H1 (cell line): Measurements from ENCODE around the gene PCBP2. TPM values are rescaled to one million over a fixed set of nuclear protein-coding genes. Genes with fewer than 3 reads are reported as not detected.

Experiments used
- CTCF ChIA-PET: fragments of 300-600 bp; sonication (Branson Sonifier 250); formaldehyde crosslinking; loops from one replicate; lab custom pipeline; 2021; ENCODE audit not compliant: partially characterized antibody; lab: Charles Lee
- POLR2A ChIA-PET: fragments of 300-600 bp; sonication (Branson Sonifier 250); formaldehyde crosslinking; loops from one replicate; lab custom pipeline; 2021; ENCODE audit warnings: inconsistent platforms; ENCODE audit not compliant: partially characterized antibody; lab: Charles Lee
- DNase-seq, 2 experiments: peaks; one replicate each; pipeline versions ENCODE4 v3.0.0 to v3.0.0-alpha.2; 2010 to 2022; ENCODE audit warnings: low spot score in 2 of 2, low read depth in 1 of 2, mixed read lengths in 1 of 2
- FAIRE-seq: peaks from 2 replicates; lab custom pipeline; 2011; peaks lifted over from hg19 to GRCh38; lab: Jason Lieb, UNC
- H2AFZ ChIP-seq: 2 replicates; pipeline ENCODE4 v1.8.1; 2012; ENCODE audit warnings: low read length, inconsistent platforms
- H2AK5ac ChIP-seq: 2 replicates; pipeline ENCODE4 v1.6.1; 2013; ENCODE audit warnings: low read depth, low read length
- H2BK120ac ChIP-seq: replicated peaks from 2 replicates; pipeline ENCODE3; 2013; ENCODE audit warnings: low read depth, low read length, inconsistent platforms
- H2BK12ac ChIP-seq: 2 replicates; pipeline ENCODE4 v1.6.1; 2013; ENCODE audit warnings: low read depth, low read length
- H2BK15ac ChIP-seq: 2 replicates; pipeline ENCODE4 v1.6.1; 2013; ENCODE audit warnings: low read length
- H2BK20ac ChIP-seq: 2 replicates; pipeline ENCODE4 v1.6.1; 2013; ENCODE audit warnings: low read length
- H2BK5ac ChIP-seq: 2 replicates; pipeline ENCODE4 v1.6.1; 2013; ENCODE audit warnings: low read depth, low read length
- H3K14ac ChIP-seq: 2 replicates; pipeline ENCODE4 v1.6.1; 2013; ENCODE audit warnings: inconsistent platforms; ENCODE audit not compliant: insufficient read length
- H3K18ac ChIP-seq: 2 replicates; pipeline ENCODE4 v1.6.1; 2013; ENCODE audit warnings: low read length; ENCODE audit errors: extremely low read depth
- H3K23ac ChIP-seq: 2 replicates; pipeline ENCODE4 v1.6.1; 2013; ENCODE audit warnings: inconsistent platforms; ENCODE audit not compliant: insufficient read length
- H3K23me2 ChIP-seq: 2 replicates; pipeline ENCODE4 v1.6.1; 2013; ENCODE audit warnings: low read depth, low read length
- H3K27ac ChIP-seq: 2 replicates; pipeline ENCODE4 v1.6.1; 2011; ENCODE audit warnings: low read depth, low read length, inconsistent platforms
- H3K27me3 ChIP-seq, 4 experiments: replicated peaks in 1 of 4; 1 replicate in 1 of 4; 2 replicates in 3 of 4; pipeline versions ENCODE4 v1.6.1 to v1.8.1; 2011 to 2013; ENCODE audit warnings: low read length in 3 of 4, mild to moderate bottlenecking in 3 of 4, inconsistent platforms in 2 of 4, mixed read lengths in 2 of 4, moderate library complexity in 1 of 4; ENCODE audit not compliant: control insufficient read depth in 3 of 4, insufficient read depth in 3 of 4; ENCODE audit errors: extremely low read depth in 1 of 4
- H3K36me3 ChIP-seq, 4 experiments: 2 replicates each; pipeline versions ENCODE4 v1.6.1 to v1.8.1; 2011 to 2013; ENCODE audit warnings: mild to moderate bottlenecking in 4 of 4, low read length in 3 of 4, moderate library complexity in 2 of 4, control low read depth in 1 of 4, inconsistent platforms in 1 of 4; ENCODE audit not compliant: insufficient read depth in 4 of 4, control insufficient read depth in 2 of 4
- H3K4ac ChIP-seq: replicated peaks from 2 replicates; pipeline ENCODE3; 2013; ENCODE audit warnings: low read length, low read depth, mixed read lengths, inconsistent platforms; ENCODE audit not compliant: insufficient read length
- H3K4me1 ChIP-seq, 4 experiments: replicated peaks in 1 of 4; 1 replicate in 1 of 4; 2 replicates in 3 of 4; pipeline versions ENCODE4 v1.6.1 to v1.8.1; 2011 to 2013; ENCODE audit warnings: low read length in 3 of 4, inconsistent platforms in 2 of 4, mixed read lengths in 1 of 4; ENCODE audit not compliant: insufficient read depth in 4 of 4, control insufficient read depth in 3 of 4
- H3K4me2 ChIP-seq, 2 experiments: 2 replicates each; pipeline versions ENCODE4 v1.6.1 to v1.8.1; 2011 to 2013; ENCODE audit warnings: low read depth in 2 of 2, low read length in 2 of 2, control low read depth in 1 of 2, inconsistent platforms in 1 of 2, mild to moderate bottlenecking in 1 of 2; ENCODE audit not compliant: insufficient read depth in 1 of 2
- H3K4me3 ChIP-seq, 4 experiments: fragments of 200-600, 300-600 bp in 1 of 4; sonication (generic), shearing (Covaris generic), sonication (Bioruptor Twin) in 1 of 4; 2 replicates each; pipeline versions ENCODE4 v1.5.1 to v1.8.1; 2011 to 2016; ENCODE audit warnings: low read length in 4 of 4, low read depth in 3 of 4, control low read depth in 2 of 4, inconsistent platforms in 2 of 4, mild to moderate bottlenecking in 2 of 4, mixed read lengths in 1 of 4, moderate library complexity in 1 of 4; ENCODE audit not compliant: insufficient read depth in 2 of 4; ENCODE audit errors: extremely low read depth in 1 of 4
- H3K56ac ChIP-seq: replicated peaks from 2 replicates; pipeline ENCODE3; 2013; ENCODE audit warnings: low read depth, mild to moderate bottlenecking, mixed read lengths, low read length, inconsistent platforms; ENCODE audit not compliant: insufficient read length
- H3K79me1 ChIP-seq: 2 replicates; pipeline ENCODE4 v1.6.1; 2013; ENCODE audit warnings: low read depth, low read length, control low read depth
- H3K79me2 ChIP-seq, 2 experiments: 2 replicates each; pipeline versions ENCODE4 v1.6.1 to v1.8.1; 2012 to 2013; ENCODE audit warnings: low read length in 2 of 2, mild to moderate bottlenecking in 2 of 2, inconsistent platforms in 1 of 2; ENCODE audit not compliant: insufficient read depth in 2 of 2, control insufficient read depth in 1 of 2
- H3K9ac ChIP-seq, 4 experiments: replicated peaks in 1 of 4; 1 replicate in 1 of 4; 2 replicates in 3 of 4; pipeline versions ENCODE4 v1.6.1 to v1.8.1; 2011 to 2013; ENCODE audit warnings: low read depth in 3 of 4, low read length in 3 of 4, control low read depth in 2 of 4, mild to moderate bottlenecking in 2 of 4, moderate library complexity in 2 of 4, inconsistent platforms in 1 of 4; ENCODE audit errors: extremely low read depth in 1 of 4
- H3K9me3 ChIP-seq, 2 experiments: 2 replicates each; pipeline versions ENCODE4 v1.6.1 to v1.8.1; 2012 to 2013; ENCODE audit warnings: mild to moderate bottlenecking in 2 of 2, moderate library complexity in 2 of 2, control low read depth in 1 of 2, inconsistent platforms in 1 of 2, low read depth in 1 of 2, low read length in 1 of 2, mixed read lengths in 1 of 2; ENCODE audit not compliant: insufficient read depth in 2 of 2
- H4K20me1 ChIP-seq, 2 experiments: replicated peaks in 1 of 2; 2 replicates each; pipeline versions ENCODE3 to v1.8.1; 2011 to 2013; ENCODE audit warnings: inconsistent platforms in 2 of 2, low read length in 2 of 2, mild to moderate bottlenecking in 1 of 2; ENCODE audit not compliant: insufficient read depth in 2 of 2, control insufficient read depth in 1 of 2
- H4K5ac ChIP-seq: 2 replicates; pipeline ENCODE4 v1.6.1; 2013; ENCODE audit warnings: low read length, low read depth, mixed read lengths, inconsistent platforms; ENCODE audit not compliant: insufficient read length
- H4K8ac ChIP-seq: 2 replicates; pipeline ENCODE4 v1.8.0; 2013; ENCODE audit warnings: mild to moderate bottlenecking, moderate library complexity, low read length, inconsistent platforms; ENCODE audit not compliant: insufficient read depth; ENCODE audit errors: extremely low read depth
- H4K91ac ChIP-seq: replicated peaks from 2 replicates; pipeline ENCODE3; 2013; ENCODE audit warnings: low read length, mixed read lengths, inconsistent platforms; ENCODE audit not compliant: insufficient read length
- CBX8 ChIP-seq: fragments of 300-800, 300-1000 bp; sonication (generic); IDR thresholded peaks from 2 replicates; pipeline ENCODE4 v1.7.1; 2016; ENCODE audit warnings: low read depth, low read length, borderline replicate concordance
- CHD1 ChIP-seq: IDR thresholded peaks from 2 replicates; pipeline ENCODE4 v1.6.1; 2012; ENCODE audit warnings: low read depth, low read length, improper control_type of control experiment
- CTCF ChIP-seq, 3 experiments: IDR thresholded peaks; 1 replicate in 2 of 3; 2 replicates in 1 of 3; pipeline versions ENCODE4 v1.5.1 to v1.6.1; 2011; ENCODE audit warnings: low read length in 3 of 3, mild to moderate bottlenecking in 3 of 3, inconsistent platforms in 2 of 3, low read depth in 1 of 3, moderate library complexity in 1 of 3; ENCODE audit not compliant: insufficient read depth in 1 of 3; ENCODE audit errors: control extremely low read depth in 1 of 3
- FOSL1 ChIP-seq: IDR thresholded peaks from 2 replicates; pipeline ENCODE4 v1.6.1; 2011; ENCODE audit warnings: mild to moderate bottlenecking, low read depth, low read length, moderate library complexity; ENCODE audit not compliant: insufficient read depth
- GABPA ChIP-seq: IDR thresholded peaks from 2 replicates; pipeline ENCODE4 v1.6.1; 2011; ENCODE audit warnings: mild to moderate bottlenecking, low read length, moderate library complexity, borderline replicate concordance; ENCODE audit not compliant: insufficient read depth
- KDM1A ChIP-seq: fragments of 200-600, 300-600 bp; sonication (generic); IDR thresholded peaks from 2 replicates; pipeline ENCODE4 v1.7.1; 2016; ENCODE audit warnings: mild to moderate bottlenecking, low read length, borderline replicate concordance
- NRF1 ChIP-seq: IDR thresholded peaks from 2 replicates; pipeline ENCODE4 v1.6.1; 2011; ENCODE audit warnings: mild to moderate bottlenecking, low read depth, low read length, improper control_type of control experiment
- SIX5 ChIP-seq: IDR thresholded peaks from 2 replicates; pipeline ENCODE4 v1.6.1; 2011; ENCODE audit warnings: mild to moderate bottlenecking, low read depth, low read length
- TBP ChIP-seq: IDR thresholded peaks from 2 replicates; pipeline ENCODE4 v1.6.1; 2011; ENCODE audit warnings: low read depth, low read length, improper control_type of control experiment
- TEAD4 ChIP-seq: IDR thresholded peaks from 2 replicates; pipeline ENCODE4 v1.6.1; 2012; ENCODE audit warnings: low read depth, low read length, inconsistent platforms, mixed read lengths
- WGBS, 2 experiments: shearing (Covaris generic) in 1 of 2; methylation state at CpG; one replicate each; pipeline versions ENCODE4 v1.1.6 to v1.1.7; 2013 to 2015; ENCODE audit warnings: low lambda C conversion rate in 2 of 2, mixed read lengths in 2 of 2, inconsistent platforms in 1 of 2, low coverage in 1 of 2, missing lambda C conversion rate in 1 of 2; ENCODE audit not compliant: insufficient replicate concordance in 2 of 2, insufficient coverage in 1 of 2, insufficient read length in 1 of 2; ENCODE audit errors: extremely low coverage in 1 of 2, missing lambda C conversion rate in 1 of 2; 5-methylcytosine and 5-hydroxymethylcytosine counted together
- polyA plus RNA-seq, 7 experiments: library from polyadenylated mRNA; depleted of rRNA in 3 of 7; stranded (reverse) in 5 of 7; unstranded in 2 of 7; fragments of >200 nt in 5 of 7; fragments of 200-250 nt in 2 of 7; gene quantifications; 1 replicate in 5 of 7; 2 replicates in 1 of 7; 4 replicates in 1 of 7; pipeline versions ENCODE4 v1.2.1 to v1.2.3, GENCODE V29; 2011 to 2013; ENCODE audit warnings: missing spikeins in 2 of 7, mixed read lengths in 2 of 7
- total RNA-seq: library from RNA; stranded (reverse); fragmentation: NEBNext Ultra II Directional; extraction: Animal tissue kit (Norgen Biotek cat#: 25700); gene quantifications from 2 replicates; pipeline ENCODE4 v1.2.1, GENCODE V29; 2021

Gene PCBP2
- total and polyA plus RNA-seq, 2 of the 8 experiments (the other 6 are each of a cell fraction or from before 2014, with no cell fraction given) = 470 to 1,123 TPM

DNA sequence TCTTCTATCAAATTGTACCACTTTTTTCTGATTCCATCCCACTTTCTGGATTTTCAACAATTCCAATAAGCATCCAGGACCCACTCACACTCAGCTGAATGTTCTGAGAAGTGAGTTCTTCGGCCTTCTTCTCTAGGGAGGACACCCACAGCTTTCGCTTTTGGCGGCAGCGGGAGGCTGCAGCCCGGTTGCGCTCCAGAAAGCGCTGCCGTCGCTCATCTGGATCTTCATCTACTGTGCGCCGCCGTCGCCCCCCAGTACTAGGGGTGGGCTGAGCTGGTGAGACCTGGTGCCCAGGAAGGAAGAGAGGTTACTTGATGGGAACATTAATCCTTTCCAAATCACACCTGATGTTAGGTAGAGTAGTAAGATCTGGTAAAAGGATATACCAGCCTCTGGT, 72.6 kb downstream of the PCBP2 start:
- no peak overlapping the region for H2BK12ac ChIP-seq

More for the DNA sequence above, 72.6 kb downstream of the PCBP2 start:
- Histone ChIP-seq H4K20me1 (no peaks in the 10 kb centered on the region), H2BK120ac (no peak overlapping the region), H2BK20ac (no peak overlapping the region), H3K27me3 (no peaks in the 10 kb centered on the region), H3K4me3 (no peak overlapping the region), H3K56ac (no peak overlapping the region), H3K27ac (no peak overlapping the region), H3K9me3 (no peaks in the 10 kb centered on the region), H2AFZ (no peak overlapping the region), H4K91ac (no peak overlapping the region), H2AK5ac (no peak overlapping the region), H3K4me2 (no peak overlapping the region), H4K8ac (no peak overlapping the region), H4K5ac (no peak overlapping the region), H2BK15ac (no peak overlapping the region), H3K79me2 (no peaks in the 10 kb centered on the region), H3K9ac (no peak overlapping the region), H3K4ac (no peak overlapping the region), H3K14ac (no peak overlapping the region), H3K23ac (no peak overlapping the region), H3K36me3 (peaks cover 2 to 9% (median 6%) of the 10 kb centered on the region in 4 experiments; a peak in 6 of 8 replicates), H3K18ac (no peak overlapping the region), H3K4me1 (no peaks in the 10 kb centered on the region), H2BK5ac (no peak overlapping the region), H3K79me1 (no peaks in the 10 kb centered on the region), H3K23me2 (no peaks in the 10 kb centered on the region)
- TF ChIP-seq CHD1 (no peak), GABPA (no peak), CTCF (IDR thresholded peaks at IDR 0.05; ENCODE audit: control extremely low read depth in 1 of 3, insufficient read depth in 1 of 3, low read depth in 1 of 3, low read length in 3 of 3) (no peak), TBP (no peak), SIX5 (no peak), TEAD4 (no peak), NRF1 (no peak), FOSL1 (no peak), CBX8 (no peak), KDM1A (no peak)
- 95% methylated on average over 13 of the region's 13 CpGs; no CpG with 5 or more reads in 1 of the 2 experiments for WGBS, 2 experiments
- CTCF ChIA-PET = interaction anchor here (1.1 kb wide), 2 partner anchors 104 to 178 kb away, joined by 3 to 4 read pairs; no protein-coding TSS in a partner anchor
- FAIRE-seq (no peak), DNase-seq (no peak)
- POLR2A ChIA-PET = interaction anchor here (67.0 kb wide), 1 partner anchor 57 kb away, joined by 3397 read pairs; the partner anchor contains the start of genes PCBP2 and PRR13
